PC-9 (cell line): Measurements from ENCODE around the gene PRKCB.

Experiments used
- CTCF ChIP-seq: fragments of 200-600 bp; sonication (generic); conservative IDR thresholded peaks from 2 replicates; pipeline ENCODE4 v1.6.1; 2017; ENCODE audit warnings: mixed run types, antibody characterized with exemption, mild to moderate bottlenecking, moderate library complexity
- EZH2 ChIP-seq: fragments of 200-600 bp; sonication (generic); IDR thresholded peaks from 2 replicates; pipeline ENCODE4 v1.8.0; 2017; ENCODE audit warnings: antibody characterized with exemption, low read depth

GRCh38 chr16:23836078-23836403 lies 258 bp downstream of the PRKCB start:
- no peak for TF ChIP-seq EZH2
- no peak for TF ChIP-seq CTCF
